Activated T-helper 2 cell treated with anti-CD3 and anti-CD28 coated beads, Interferon-gamma antibody, Interleukin-2, Interleukin-4, amounts not matched to agents 10 μg/mL and 5 μg/mL and 100 μg/mL, durations not matched to agents 14 hours and 24 hours and 36 hours (primary cell): ENCODE results near the gene FILIP1. TPM values are rescaled to one million over a fixed set of nuclear protein-coding genes. Genes with fewer than 3 reads are reported as not detected.

Source experiments
- DNase-seq: peaks from one replicate; pipeline ENCODE4 v3.0.0; 2021; ENCODE audit warnings: low spot score
- H3K27ac Mint-ChIP-seq: one replicate; pipeline ENCODE4 v1.8.0; 2021; ENCODE audit warnings: mixed read lengths
- H3K27me3 Mint-ChIP-seq: one replicate; pipeline ENCODE4 v1.8.0; 2021; ENCODE audit warnings: low read depth, mixed read lengths
- H3K36me3 Mint-ChIP-seq: one replicate; pipeline ENCODE4 v1.8.0; 2021; ENCODE audit warnings: low read depth, mixed read lengths
- H3K4me1 Mint-ChIP-seq: one replicate; pipeline ENCODE4 v1.8.0; 2021; ENCODE audit warnings: low read depth, mixed read lengths
- H3K4me3 Mint-ChIP-seq: one replicate; pipeline ENCODE4 v1.8.0; 2021; ENCODE audit warnings: low read depth, mild to moderate bottlenecking, moderate library complexity, mixed read lengths
- H3K9me3 Mint-ChIP-seq: one replicate; pipeline ENCODE4 v1.8.0; 2021; ENCODE audit warnings: mixed read lengths
- intact Hi-C: fragments of 100-400 bp; cut with micrococcal nuclease; formaldehyde crosslinking; loops from one replicate; pipeline ENCODE4 v1.15.1; 2023
- total RNA-seq: library from RNA; stranded (reverse); gene quantifications from 2 replicates; pipeline ENCODE4 v1.2.3, GENCODE V29; 2022

The FILIP1 gene
- total RNA-seq, 1 donor from 2014 or later = not detected

DNA sequence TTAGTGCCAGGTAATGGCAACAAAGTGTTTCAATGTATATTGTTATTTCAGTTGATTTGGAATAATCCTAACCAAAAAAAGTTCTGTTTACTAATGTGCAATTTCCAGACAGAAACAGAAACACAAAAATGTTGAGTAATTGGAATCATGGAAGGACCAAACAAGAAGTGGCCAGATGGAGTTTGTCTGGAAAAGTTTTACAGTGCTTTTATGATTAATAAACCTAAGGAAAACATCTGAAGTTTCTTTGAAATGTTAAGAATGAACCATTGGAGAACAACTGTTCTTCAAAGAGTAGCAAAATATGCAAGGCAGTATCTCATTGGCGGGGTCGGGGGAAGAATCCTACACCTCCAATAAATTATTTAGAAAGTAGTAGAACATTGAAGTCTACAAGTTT lies 19.0 kb upstream of the FILIP1 start:
- H3K27me3 Mint-ChIP-seq = no peaks in the 10 kb centered on the region
- no peaks in the 10 kb centered on the region for H3K9me3 Mint-ChIP-seq
- DNase-seq = no peak
- no peak overlapping the region for H3K4me3 Mint-ChIP-seq
- H3K36me3 Mint-ChIP-seq = no peaks in the 10 kb centered on the region
- no peak overlapping the region for H3K27ac Mint-ChIP-seq
- no peaks in the 10 kb centered on the region for H3K4me1 Mint-ChIP-seq
- intact Hi-C loops = no loop called here

DNA sequence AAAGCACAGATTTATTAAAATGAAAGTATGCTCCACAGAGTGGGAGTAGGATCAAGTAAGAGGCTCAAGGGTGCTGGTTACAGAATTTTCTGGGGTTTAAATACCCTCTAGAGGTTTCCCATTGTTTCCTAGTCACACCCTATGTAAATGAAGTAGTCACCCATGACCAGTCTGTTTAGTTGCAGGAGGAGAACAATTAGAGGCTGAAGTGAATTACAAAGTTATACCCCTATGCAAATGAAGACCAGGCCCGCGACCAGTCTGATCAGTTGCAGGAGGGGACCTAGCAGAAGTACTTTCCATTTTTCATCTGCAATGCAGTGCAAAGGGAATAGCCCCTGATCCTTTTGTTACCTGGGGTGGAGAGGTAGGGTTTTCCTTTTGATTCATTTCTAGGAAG lies 11.8 kb upstream of the FILIP1 start:
- no peaks in the 10 kb centered on the region for H3K36me3 Mint-ChIP-seq
- no peaks in the 10 kb centered on the region for H3K4me1 Mint-ChIP-seq
- H3K27ac Mint-ChIP-seq = no peak overlapping the region
- H3K4me3 Mint-ChIP-seq = no peak overlapping the region
- H3K9me3 Mint-ChIP-seq = no peaks in the 10 kb centered on the region
- no peak for DNase-seq
- H3K27me3 Mint-ChIP-seq = peaks cover 4% of the 10 kb centered on the region
- intact Hi-C loops = no loop called here

DNA sequence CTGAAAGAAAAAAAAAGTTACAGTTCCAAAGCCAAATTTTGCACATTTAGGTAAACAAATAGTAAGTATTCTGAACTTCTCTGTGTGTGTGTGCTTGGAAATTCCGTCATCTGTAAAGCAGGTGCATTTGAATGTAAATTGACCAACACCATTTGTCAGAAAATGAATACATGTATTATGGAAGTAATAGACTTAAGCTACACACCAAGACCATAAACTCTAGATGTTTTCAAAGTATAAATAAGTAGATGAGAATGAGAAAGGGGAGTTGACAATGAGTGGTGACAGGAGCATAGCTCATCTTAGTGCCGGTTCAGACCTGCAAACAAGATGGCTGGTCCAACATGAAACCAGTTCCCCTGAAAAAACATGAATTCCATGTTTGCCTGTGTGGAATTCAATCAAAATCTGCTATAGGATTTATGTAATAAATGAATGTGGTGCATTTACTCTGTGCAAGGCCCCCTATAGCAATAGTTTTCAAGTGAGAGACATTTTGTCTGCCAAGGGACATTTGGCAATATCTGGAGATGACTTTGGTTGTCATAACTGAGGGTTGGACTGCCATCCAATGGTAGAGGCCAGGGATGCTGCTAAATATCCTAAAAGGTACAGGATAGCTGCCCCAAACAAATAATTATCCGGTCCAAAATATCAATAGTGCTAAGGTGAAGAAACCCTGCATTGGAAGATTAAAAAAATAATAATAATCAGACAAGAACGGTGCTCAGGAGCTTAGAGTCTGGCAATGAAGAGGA lies 11.0 kb upstream of the FILIP1 start:
- Mint-ChIP-seq H3K4me1 (no peaks in the 10 kb centered on the region), H3K9me3 (no peaks in the 10 kb centered on the region), H3K4me3 (no peak overlapping the region), H3K27ac (no peak overlapping the region), H3K27me3 (peaks cover 7% of the 10 kb centered on the region), H3K36me3 (no peaks in the 10 kb centered on the region)
- DNase-seq = no peak
- intact Hi-C loops = no loop called here

DNA sequence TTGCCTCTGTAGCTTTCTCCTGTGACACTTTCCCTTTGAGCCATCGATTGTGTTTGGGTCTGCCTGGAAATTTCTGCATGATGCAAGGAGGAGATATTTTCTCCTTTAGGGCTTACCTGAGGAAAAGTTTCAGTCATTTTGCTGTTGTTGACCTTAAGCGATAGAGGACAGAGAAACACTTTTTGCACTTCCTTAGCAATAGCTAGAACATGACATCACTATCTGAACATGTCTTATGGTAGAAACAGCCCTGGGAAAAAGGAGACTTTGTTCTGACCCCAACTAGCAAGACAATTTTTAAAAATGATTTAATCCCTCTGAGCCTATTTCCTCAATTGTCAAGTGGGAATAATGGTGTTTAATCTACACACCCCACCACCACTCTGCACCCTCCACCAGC lies 9.7 kb upstream of the FILIP1 start:
- no peaks in the 10 kb centered on the region for H3K4me1 Mint-ChIP-seq
- DNase-seq = no peak
- H3K4me3 Mint-ChIP-seq = no peak overlapping the region
- no peaks in the 10 kb centered on the region for H3K36me3 Mint-ChIP-seq
- no peaks in the 10 kb centered on the region for H3K9me3 Mint-ChIP-seq
- peaks cover 13% of the 10 kb centered on the region for H3K27me3 Mint-ChIP-seq
- intact Hi-C loops = no loop called here
- no peak overlapping the region for H3K27ac Mint-ChIP-seq

DNA sequence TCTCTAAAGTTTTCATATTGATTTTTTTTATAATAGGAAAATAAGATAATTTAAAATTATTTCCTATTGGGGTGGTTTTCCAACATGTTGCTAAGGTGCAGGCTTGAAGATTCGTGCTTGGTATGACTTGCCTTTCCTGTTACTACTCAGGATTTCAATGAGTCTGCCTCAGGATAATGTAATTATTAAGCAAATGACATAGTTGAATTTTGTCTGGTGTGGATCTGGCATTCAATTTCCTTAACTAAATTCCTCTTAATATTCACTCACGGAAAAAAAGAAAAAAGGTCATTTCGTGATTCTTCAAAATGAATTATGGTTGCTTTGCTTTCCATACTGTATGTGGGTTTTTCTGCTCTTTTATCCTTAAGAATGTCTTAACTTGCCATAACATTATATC lies 9.3 kb upstream of the FILIP1 start:
- Mint-ChIP-seq H3K4me1 (no peaks in the 10 kb centered on the region), H3K9me3 (no peaks in the 10 kb centered on the region), H3K36me3 (no peaks in the 10 kb centered on the region), H3K27ac (no peak overlapping the region), H3K4me3 (no peak overlapping the region), H3K27me3 (peaks cover 14% of the 10 kb centered on the region)
- intact Hi-C loops = no loop called here
- DNase-seq = no peak

DNA sequence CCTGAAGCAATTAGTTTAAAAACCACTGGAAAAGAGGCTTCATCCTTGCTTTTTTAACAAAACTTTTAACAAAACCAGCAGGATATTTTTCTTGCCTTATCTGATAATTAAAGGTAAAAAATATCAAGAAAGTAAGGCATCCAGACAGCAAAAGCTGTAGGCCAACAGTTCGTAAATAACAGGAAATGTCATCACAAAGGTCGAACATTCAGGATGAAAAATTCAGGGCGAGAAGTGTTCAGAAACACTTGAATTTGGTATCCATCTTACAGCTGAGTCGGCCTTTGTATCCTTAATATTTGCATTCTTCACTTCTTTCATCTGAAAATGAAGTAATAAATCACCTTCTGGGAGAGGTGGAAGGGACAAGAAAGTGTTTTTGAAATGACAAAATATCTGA lies 8.2 kb upstream of the FILIP1 start:
- no peaks in the 10 kb centered on the region for H3K36me3 Mint-ChIP-seq

DNA sequence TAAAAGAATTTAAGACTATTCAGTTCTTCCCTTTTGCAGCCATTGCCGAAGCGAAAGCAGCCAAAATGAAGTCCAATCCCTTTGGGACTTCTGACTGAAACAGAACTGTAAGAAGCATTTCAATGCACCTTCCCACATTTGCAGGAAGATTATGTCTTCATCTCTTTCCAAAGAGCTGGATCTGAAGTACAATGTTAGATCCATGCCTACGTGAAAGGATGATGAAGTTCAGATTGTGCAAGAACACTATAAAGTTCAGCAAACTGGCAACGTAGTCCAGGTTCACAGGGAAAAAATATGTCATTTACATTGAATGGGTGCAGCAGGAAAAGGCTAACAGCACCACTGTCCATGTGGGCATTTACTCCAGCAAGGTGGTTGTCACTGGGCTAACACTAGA lies 6.0 kb upstream of the FILIP1 start:
- Mint-ChIP-seq H3K27me3 (peaks cover 23% of the 10 kb centered on the region), H3K36me3 (no peaks in the 10 kb centered on the region), H3K9me3 (no peaks in the 10 kb centered on the region), H3K4me1 (peaks cover 13% of the 10 kb centered on the region), H3K4me3 (no peak overlapping the region), H3K27ac (no peak overlapping the region)
- DNase-seq = no peak
- intact Hi-C loops = no loop called here

More for the DNA sequence above, 8.2 kb upstream of the FILIP1 start:
- H3K9me3 Mint-ChIP-seq = no peaks in the 10 kb centered on the region
- no peak overlapping the region for H3K27ac Mint-ChIP-seq
- H3K4me1 Mint-ChIP-seq = no peaks in the 10 kb centered on the region
- intact Hi-C loops = no loop called here
- DNase-seq = no peak
- H3K27me3 Mint-ChIP-seq = peaks cover 15% of the 10 kb centered on the region
- no peak overlapping the region for H3K4me3 Mint-ChIP-seq

DNA sequence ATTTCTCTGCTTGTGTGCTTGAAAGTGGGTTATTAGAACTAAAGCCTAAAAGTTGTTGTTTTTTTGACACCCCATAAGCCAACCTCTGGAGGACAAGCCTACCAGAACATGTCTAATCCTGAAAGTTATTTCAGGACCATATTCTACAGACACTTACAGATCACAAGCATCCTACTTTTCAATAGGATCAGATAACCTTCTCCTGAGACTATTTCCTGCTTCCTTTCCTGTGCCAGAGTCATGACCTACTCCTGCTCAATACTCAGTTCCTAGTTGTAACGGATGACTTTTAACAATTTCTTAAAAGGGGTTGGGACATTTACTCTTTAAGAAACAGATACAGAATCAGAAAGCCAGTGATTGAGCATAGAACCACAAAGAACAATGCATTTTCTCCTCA lies 5.3 kb upstream of the FILIP1 start:
- Mint-ChIP-seq H3K27ac (no peak overlapping the region), H3K4me3 (no peak overlapping the region), H3K36me3 (no peaks in the 10 kb centered on the region), H3K4me1 (peaks cover 16% of the 10 kb centered on the region), H3K9me3 (no peaks in the 10 kb centered on the region), H3K27me3 (peaks cover 30% of the 10 kb centered on the region)
- intact Hi-C loops = no loop called here
- no peak for DNase-seq

DNA sequence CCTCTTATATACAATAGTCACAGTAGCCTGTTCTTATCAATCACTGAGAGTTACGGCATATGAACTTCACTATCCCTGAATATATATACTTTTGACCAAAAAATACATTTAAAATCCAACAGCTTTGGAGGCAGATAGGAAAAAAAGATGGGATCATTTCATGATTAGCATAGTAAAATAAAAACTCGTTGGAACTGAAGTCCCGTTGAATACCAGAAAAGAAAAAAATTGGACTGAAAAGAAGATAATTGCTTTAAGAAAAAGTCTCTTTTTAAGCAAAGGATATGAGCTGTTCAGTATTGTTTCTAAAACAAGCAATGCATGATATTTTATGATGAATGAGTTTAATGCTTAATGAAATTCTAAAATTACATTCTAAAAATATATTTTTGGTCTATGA lies 4.4 kb upstream of the FILIP1 start:
- H3K4me1 Mint-ChIP-seq = peaks cover 16% of the 10 kb centered on the region
- H3K9me3 Mint-ChIP-seq = no peaks in the 10 kb centered on the region
- DNase-seq = no peak
- H3K27me3 Mint-ChIP-seq = peaks cover 37% of the 10 kb centered on the region
- intact Hi-C loops = loop anchor here (2.0 kb wide), 1 partner anchor 213 kb away; the partner anchor contains the start of gene TMEM30A
- no peaks in the 10 kb centered on the region for H3K36me3 Mint-ChIP-seq
- no peak overlapping the region for H3K4me3 Mint-ChIP-seq
- H3K27ac Mint-ChIP-seq = no peak overlapping the region

DNA sequence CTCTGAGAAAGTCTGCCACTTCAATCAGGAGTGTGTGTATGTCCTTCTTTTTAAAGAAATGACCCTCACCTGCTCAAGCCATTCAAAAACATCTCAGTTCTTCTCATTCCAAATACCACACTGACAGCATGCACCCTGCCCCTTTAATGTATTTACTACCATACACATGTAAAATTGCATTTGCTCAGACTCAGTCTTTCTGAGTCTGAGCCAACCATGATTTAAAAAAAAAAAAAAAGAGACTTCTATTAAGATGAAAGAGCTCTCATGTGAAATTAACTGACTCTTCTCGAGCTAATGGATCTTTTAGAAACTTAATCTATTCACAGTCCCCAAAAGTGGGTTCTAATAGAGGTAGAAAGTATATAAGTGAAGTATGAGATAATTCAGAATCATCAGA lies 1.4 kb upstream of the FILIP1 start:
- H3K4me1 Mint-ChIP-seq = peaks cover 16% of the 10 kb centered on the region
- no peaks in the 10 kb centered on the region for H3K9me3 Mint-ChIP-seq
- intact Hi-C loops = no loop called here
- peaks cover 54% of the 10 kb centered on the region for H3K27me3 Mint-ChIP-seq
- H3K4me3 Mint-ChIP-seq = no peak overlapping the region
- H3K27ac Mint-ChIP-seq = no peak overlapping the region
- DNase-seq = no peak
- H3K36me3 Mint-ChIP-seq = no peaks in the 10 kb centered on the region

DNA sequence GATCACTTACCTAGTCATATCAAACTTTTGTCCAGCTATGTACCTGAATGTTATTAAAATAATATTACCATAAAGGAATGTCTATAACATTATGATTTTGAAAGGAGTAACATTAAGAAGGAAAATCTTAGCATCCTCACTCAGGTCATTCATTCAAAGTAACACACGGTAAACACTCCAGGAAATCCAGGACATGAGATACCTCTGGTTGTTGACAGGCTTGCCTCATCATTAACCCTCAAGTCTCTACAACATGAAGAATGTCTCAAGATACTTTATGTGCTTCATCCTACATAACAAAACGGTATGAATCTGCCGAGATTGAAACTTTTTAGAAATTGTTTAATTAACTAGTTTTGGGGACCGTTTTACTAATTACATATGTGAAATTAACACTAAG lies 690 bp upstream of the FILIP1 start:
- H3K9me3 Mint-ChIP-seq = no peaks in the 10 kb centered on the region

DNA sequence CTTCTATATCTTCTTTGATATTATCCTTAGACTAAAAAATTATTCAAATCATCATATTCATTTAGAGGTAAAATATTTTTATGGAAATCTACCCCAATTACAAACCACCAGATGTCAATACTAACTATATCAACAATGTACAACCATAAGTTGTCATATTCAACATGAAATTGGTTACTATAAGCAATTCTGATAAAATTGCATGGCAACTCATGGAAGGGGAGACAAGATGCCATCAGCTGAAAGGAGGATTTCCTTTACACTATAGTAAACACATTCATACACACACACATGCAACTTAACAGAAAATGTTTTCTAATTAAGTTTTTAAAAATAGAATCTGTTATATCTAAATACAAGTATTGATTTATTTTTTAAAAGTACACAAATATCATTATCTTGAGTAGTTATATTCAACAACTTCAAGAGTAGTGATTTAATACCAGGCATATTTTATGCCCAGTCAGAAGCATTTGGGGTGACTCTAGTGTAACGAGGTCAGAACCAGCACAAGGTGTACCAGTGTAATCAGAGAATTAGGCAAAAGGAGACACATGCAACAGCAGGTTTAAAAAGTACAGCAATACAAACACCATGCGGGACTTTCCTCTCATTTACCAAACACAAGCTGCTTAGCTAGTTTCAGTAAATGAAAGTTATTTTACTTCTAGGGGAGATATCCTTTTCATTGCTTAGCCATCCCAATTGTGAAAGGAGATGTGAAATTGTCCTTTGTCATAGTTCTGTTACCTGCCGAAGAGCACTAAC lies 1.0 kb downstream of the FILIP1 start:
- Mint-ChIP-seq H3K36me3 (no peaks in the 10 kb centered on the region), H3K27ac (no peak overlapping the region)

More for the DNA sequence above, 690 bp upstream of the FILIP1 start:
- Mint-ChIP-seq H3K4me1 (peaks cover 16% of the 10 kb centered on the region), H3K36me3 (no peaks in the 10 kb centered on the region), H3K27me3 (peaks cover 49% of the 10 kb centered on the region), H3K4me3 (no peak overlapping the region), H3K27ac (no peak overlapping the region)
- no peak for DNase-seq
- intact Hi-C loops = no loop called here

DNA sequence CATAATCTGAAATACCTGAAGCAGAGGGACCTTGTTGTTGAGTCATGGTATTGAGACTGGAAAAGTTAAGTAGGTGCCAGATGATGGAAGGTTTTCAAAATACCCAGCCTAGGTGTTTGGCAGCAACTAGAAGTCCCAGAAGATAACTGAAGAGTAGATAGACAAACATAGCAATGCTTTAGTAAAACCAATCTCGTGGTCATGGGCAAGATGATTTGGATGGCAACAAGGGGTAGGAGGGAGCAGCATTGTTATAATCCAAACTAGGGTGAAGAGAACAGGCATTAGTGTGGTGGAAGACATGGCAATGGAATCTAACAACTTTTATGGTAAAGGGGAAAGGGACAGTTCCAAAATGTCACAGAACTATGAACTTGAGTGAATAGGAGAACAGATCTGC lies 2.3 kb downstream of the FILIP1 start:
- H3K9me3 Mint-ChIP-seq = no peaks in the 10 kb centered on the region
- peaks cover 16% of the 10 kb centered on the region for H3K4me1 Mint-ChIP-seq
- no peaks in the 10 kb centered on the region for H3K36me3 Mint-ChIP-seq
- H3K4me3 Mint-ChIP-seq = no peak overlapping the region
- DNase-seq = no peak
- intact Hi-C loops = no loop called here
- H3K27ac Mint-ChIP-seq = no peak overlapping the region
- H3K27me3 Mint-ChIP-seq = peaks cover 61% of the 10 kb centered on the region

More for the DNA sequence above, 1.0 kb downstream of the FILIP1 start:
- Mint-ChIP-seq H3K4me1 (peaks cover 16% of the 10 kb centered on the region), H3K4me3 (no peak overlapping the region), H3K27me3 (peaks cover 58% of the 10 kb centered on the region), H3K9me3 (no peaks in the 10 kb centered on the region)
- intact Hi-C loops = no loop called here
- DNase-seq = no peak
